DMS114 treated with DMSO at 0.1 percent for 48 hours (cell line): ENCODE measurements around the gene TSTD2.
"Not testable (repeated sequence)": the region's sequence is repeated elsewhere in the genome, so short reads cannot be mapped to it uniquely, and the experiment has no call there.

Experiments used
- DNase-seq: peaks from one replicate; lab custom pipeline; 2025; ENCODE audit not compliant: unreplicated experiment; lab: John Stamatoyannopoulos, UW

TSTD2 gene

GRCh38 chr9:97593960-97594359 is 39.2 kb downstream of the TSTD2 start:
- no peak for DNase-seq

GRCh38 chr9:97592126-97592525 is 41.0 kb downstream of the TSTD2 start:
- DNase-seq = no peak

GRCh38 chr9:97591535-97591934 is 41.6 kb downstream of the TSTD2 start:
- no peak for DNase-seq

- DNase-seq = not testable (repeated sequence)
Measured at GRCh38 chr9:97586909-97587308, 46.3 kb downstream of the TSTD2 start.

GRCh38 chr9:97584778-97585177 is 48.4 kb downstream of the TSTD2 start:
- not testable (repeated sequence) for DNase-seq

GRCh38 chr9:97581590-97581989 is 51.6 kb downstream of the TSTD2 start:
- not testable (repeated sequence) for DNase-seq

GRCh38 chr9:97579914-97580313 is 53.3 kb downstream of the TSTD2 start:
- no peak for DNase-seq

- DNase-seq = no peak
Measured at GRCh38 chr9:97578846-97579245, 54.3 kb downstream of the TSTD2 start.

GRCh38 chr9:97577051-97577450 is 56.1 kb downstream of the TSTD2 start:
- no peak for DNase-seq

- no peak for DNase-seq
Measured at GRCh38 chr9:97575673-97576200, 57.4 kb downstream of the TSTD2 start.

- DNase-seq = not testable (repeated sequence)
Measured at GRCh38 chr9:97574921-97575672, 58.1 kb downstream of the TSTD2 start.

GRCh38 chr9:97574101-97574571 is 59.0 kb downstream of the TSTD2 start:
- not testable (repeated sequence) for DNase-seq

- DNase-seq = no peak
Measured at GRCh38 chr9:97573482-97574073, 59.6 kb downstream of the TSTD2 start.

GRCh38 chr9:97572892-97573365 is 60.2 kb downstream of the TSTD2 start:
- no peak for DNase-seq

- no peak for DNase-seq
Measured at GRCh38 chr9:97572196-97572891, 60.8 kb downstream of the TSTD2 start.

GRCh38 chr9:97571664-97572063 is 61.5 kb downstream of the TSTD2 start:
- no peak for DNase-seq

GRCh38 chr9:97570899-97571298 is 62.3 kb downstream of the TSTD2 start:
- DNase-seq = no peak

GRCh38 chr9:97568461-97569275 is 64.5 kb downstream of the TSTD2 start:
- DNase-seq = no peak

- DNase-seq = no peak
Measured at GRCh38 chr9:97567894-97568202, 65.3 kb downstream of the TSTD2 start.

- no peak for DNase-seq
Measured at GRCh38 chr9:97567182-97567893, 65.8 kb downstream of the TSTD2 start.
